HEK293 (cell line): ENCODE data around the gene RAX2.

Experiments used
- CTCF ChIA-PET: fragments of 350-600 bp; formaldehyde crosslinking; extraction: SDS; loops from one replicate; lab custom pipeline; 2021; ENCODE audit warnings: antibody characterized with exemption; lab: Yijun Ruan, JAX
- POLR2A ChIA-PET: fragments of 300-600 bp; formaldehyde crosslinking; extraction: SDS; loops from one replicate; lab custom pipeline; 2020; ENCODE audit warnings: antibody characterized with exemption, inconsistent platforms; lab: Yijun Ruan, JAX
- H3K27ac ChIP-seq: fragments of 200-500 bp; sonication (Bioruptor generic); 2 replicates; pipeline ENCODE4 v1.5.1; 2014; ENCODE audit warnings: low read depth, low read length, control low read depth, inconsistent platforms; ENCODE audit errors: extremely low read depth
- H3K36me3 ChIP-seq, 2 experiments: fragments of 200-500 bp in 1 of 2; sonication (Bioruptor generic) in 1 of 2; 1 replicate in 1 of 2; 2 replicates in 1 of 2; pipeline ENCODE4 v1.5.1; 2014 to 2017; ENCODE audit warnings: inconsistent platforms in 2 of 2, low read length in 2 of 2; ENCODE audit not compliant: control insufficient read depth in 2 of 2, insufficient read depth in 1 of 2
- H3K4me1 ChIP-seq: fragments of 200-500 bp; sonication (Bioruptor generic); 2 replicates; pipeline ENCODE4 v1.5.1; 2014; ENCODE audit warnings: mild to moderate bottlenecking, low read length, inconsistent platforms; ENCODE audit not compliant: control insufficient read depth, insufficient read depth
- H3K4me3 ChIP-seq: 2 replicates; pipeline ENCODE4 v1.5.1; 2011; ENCODE audit warnings: low read depth, mild to moderate bottlenecking, control low read depth, low read length, moderate library complexity
- H3K9me3 ChIP-seq: fragments of 200-500 bp; sonication (Bioruptor generic); 2 replicates; pipeline ENCODE4 v1.5.1; 2014; ENCODE audit warnings: low read depth, low read length, inconsistent platforms; ENCODE audit not compliant: control insufficient read depth, insufficient read depth
- BCL11A ChIP-seq: fragments of 450-650 bp; formaldehyde crosslinking; IDR thresholded peaks from 2 replicates; pipeline ENCODE4 v1.5.1; 2016; ENCODE audit warnings: low read depth, missing biosample characterization, missing genetic modification characterization
- GLI2 ChIP-seq: fragments of 450-650 bp; formaldehyde crosslinking; IDR thresholded peaks from 2 replicates; pipeline ENCODE4; 2017; ENCODE audit warnings: missing biosample characterization, missing genetic modification characterization, low read depth, borderline replicate concordance
- HOXC10 ChIP-seq: sonication (generic); formaldehyde crosslinking; IDR thresholded peaks from 2 replicates; pipeline ENCODE4 v1.8.1; 2023; ENCODE audit warnings: mild to moderate bottlenecking, missing genetic modification reagents
- KLF7 ChIP-seq: fragments of 450-650 bp; formaldehyde crosslinking; IDR thresholded peaks from 2 replicates; pipeline ENCODE4 v1.5.1; 2016; ENCODE audit warnings: missing biosample characterization, missing genetic modification characterization, borderline replicate concordance
- PRDM4 ChIP-seq: fragments of 450-650 bp; formaldehyde crosslinking; IDR thresholded peaks from 2 replicates; pipeline ENCODE4 v1.5.1; 2017; ENCODE audit warnings: missing biosample characterization, missing genetic modification characterization
- SCRT1 ChIP-seq: fragments of 450-650 bp; formaldehyde crosslinking; IDR thresholded peaks from 2 replicates; pipeline ENCODE4 v1.5.1; 2016; ENCODE audit warnings: missing biosample characterization, missing genetic modification characterization, borderline replicate concordance
- SETDB1 ChIP-seq: IDR thresholded peaks from one replicate; pipeline ENCODE4 v1.6.1; 2017; ENCODE audit warnings: mild to moderate bottlenecking, low read length, moderate library complexity, mixed read lengths; ENCODE audit not compliant: insufficient read length
- SP7 ChIP-seq: fragments of 450-650 bp; formaldehyde crosslinking; IDR thresholded peaks from 2 replicates; pipeline ENCODE4 v1.5.1; 2016; ENCODE audit warnings: missing biosample characterization, missing genetic modification characterization
- ZBTB11 ChIP-seq: fragments of 450-650 bp; formaldehyde crosslinking; conservative IDR thresholded peaks from 2 replicates; pipeline ENCODE4 v1.5.1; 2016; ENCODE audit warnings: low read depth, missing biosample characterization, missing genetic modification characterization
- ZFP3 ChIP-seq: fragments of 450-650 bp; formaldehyde crosslinking; IDR thresholded peaks from 2 replicates; pipeline ENCODE4 v1.5.1; 2016; ENCODE audit warnings: low read depth, missing biosample characterization, missing genetic modification characterization
- ZNF140 ChIP-seq: fragments of 450-650 bp; formaldehyde crosslinking; IDR thresholded peaks from 2 replicates; pipeline ENCODE4 v1.5.1; 2016; ENCODE audit warnings: missing biosample characterization, missing genetic modification characterization
- ZNF184 ChIP-seq: fragments of 450-650 bp; IDR thresholded peaks from 2 replicates; pipeline ENCODE4 v1.5.1; 2018; ENCODE audit warnings: missing biosample characterization, mild to moderate bottlenecking, missing genetic modification characterization
- ZNF239 ChIP-seq: fragments of 450-650 bp; formaldehyde crosslinking; IDR thresholded peaks from 2 replicates; pipeline ENCODE4 v1.5.1; 2016; ENCODE audit warnings: missing biosample characterization, missing genetic modification characterization
- ZNF24 ChIP-seq: fragments of 450-650 bp; formaldehyde crosslinking; IDR thresholded peaks from 2 replicates; pipeline ENCODE4 v1.5.1; 2016; ENCODE audit warnings: missing biosample characterization, missing genetic modification characterization
- ZNF394 ChIP-seq: fragments of 450-650 bp; formaldehyde crosslinking; IDR thresholded peaks from 2 replicates; pipeline ENCODE4 v1.5.1; 2016; ENCODE audit warnings: missing biosample characterization, missing genetic modification characterization, mild to moderate bottlenecking, moderate library complexity, borderline replicate concordance
- ZNF623 ChIP-seq: fragments of 450-650 bp; formaldehyde crosslinking; IDR thresholded peaks from 2 replicates; pipeline ENCODE4 v1.5.1; 2016; ENCODE audit warnings: missing biosample characterization, missing genetic modification characterization
- ZNF704 ChIP-seq: fragments of 450-650 bp; formaldehyde crosslinking; IDR thresholded peaks from 2 replicates; pipeline ENCODE4 v1.5.1; 2016; ENCODE audit warnings: missing biosample characterization, missing genetic modification characterization
- ZNF792 ChIP-seq: fragments of 450-650 bp; formaldehyde crosslinking; IDR thresholded peaks from 2 replicates; pipeline ENCODE4 v1.5.1; 2016; ENCODE audit warnings: missing biosample characterization, missing genetic modification characterization
- TF ChIP-seq, protein P1 (sequence below): fragments of 450-650 bp; formaldehyde crosslinking; IDR thresholded peaks from 2 replicates; pipeline ENCODE4 v1.5.1; 2016; ENCODE audit warnings: missing biosample characterization, missing genetic modification characterization, low read depth

RAX2 gene

DNA sequence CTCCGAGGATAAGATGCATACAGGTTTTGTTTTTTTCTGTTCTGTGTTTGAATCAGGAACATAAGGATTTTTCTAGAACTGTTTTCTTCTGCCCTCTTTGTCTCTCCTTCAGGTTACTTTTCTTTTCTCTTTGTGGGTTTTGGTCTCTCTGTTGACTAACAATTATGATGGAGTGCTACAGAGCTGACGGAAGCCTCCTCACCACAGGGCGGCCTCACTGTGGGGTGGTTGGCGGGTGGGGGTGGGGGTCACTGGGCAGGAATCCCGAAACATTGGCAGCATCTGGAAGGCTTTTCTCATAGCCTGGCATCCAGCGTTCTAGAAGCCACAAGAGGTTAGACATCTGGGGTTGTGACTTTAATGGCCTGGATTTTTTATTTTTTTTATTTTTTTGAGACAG is 26.1 kb upstream of the RAX2 start:
- TF ChIP-seq KLF7 (tag by site-specific recombination) (no peak), PRDM4 (tag by site-specific recombination) (no peak), HOXC10 (CRISPR knock-in tag) (no peak), BCL11A (no peak), GLI2 (no peak)
- Histone ChIP-seq H3K4me1 (peaks cover 2% of the 10 kb centered on the region; the same call in 1 of the 2 replicates), H3K27ac (no peak overlapping the region), H3K36me3 (no peaks in the 10 kb centered on the region), H3K4me3 (no peak overlapping the region), H3K9me3 (no peaks in the 10 kb centered on the region)
- ChIA-PET POLR2A (interaction anchor here (1.2 kb wide), 1 partner anchor 36 kb away, joined by 3 read pairs; the partner anchor contains the start of gene MRPL54), CTCF (interaction anchor here (1.1 kb wide), 1 partner anchor 11 kb away, joined by 4 read pairs; no protein-coding TSS in a partner anchor)

GRCh38 chr19:3796358-3796757 is 24.3 kb upstream of the RAX2 start:
- no peaks in the 10 kb centered on the region for H3K9me3 ChIP-seq
- ChIA-PET POLR2A (no interaction called here), CTCF (interaction anchor here (0.6 kb wide), 1 partner anchor 365 kb away, joined by 4 read pairs; no protein-coding TSS in a partner anchor)
- no peak overlapping the region for H3K27ac ChIP-seq
- no peaks in the 10 kb centered on the region for H3K36me3 ChIP-seq
- no peak overlapping the region for H3K4me3 ChIP-seq
- H3K4me1 ChIP-seq, result no peaks in the 10 kb centered on the region; the same call in 1 of the 2 replicates
- no peak for TF ChIP-seq ZNF704 (tag by site-specific recombination)
- TF ChIP-seq SETDB1, result peak; percentile 58
- TF ChIP-seq ZNF792, result no peak

DNA sequence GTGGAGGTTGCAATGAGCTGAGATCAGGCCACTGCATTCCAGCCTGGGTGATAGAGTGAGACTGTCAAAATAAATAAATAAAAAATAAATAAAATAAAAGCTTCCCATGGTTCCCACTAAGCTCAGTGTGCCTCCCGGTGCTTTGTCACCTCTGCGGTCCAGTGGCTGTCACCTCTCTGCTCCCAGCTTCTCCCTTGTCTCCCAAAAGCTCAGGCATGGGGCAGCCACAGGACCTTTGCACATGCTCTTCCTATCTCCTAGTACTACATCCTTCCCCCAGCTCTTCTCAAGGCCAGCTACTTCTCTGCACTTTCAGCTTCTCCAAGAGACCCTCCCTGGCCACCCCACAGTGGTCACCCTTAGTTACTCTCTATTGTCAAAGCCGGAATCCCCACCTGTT is 21.8 kb upstream of the RAX2 start:
- H3K36me3 ChIP-seq, result no peaks in the 10 kb centered on the region
- no peaks in the 10 kb centered on the region for H3K9me3 ChIP-seq
- CTCF ChIA-PET, result interaction anchor here (0.5 to 1.4 kb wide), 6 partner anchors 9 to 659 kb away, joined by 3 to 6 read pairs (median 3); no protein-coding TSS in a partner anchor
- POLR2A ChIA-PET, result interaction anchor here (0.8 kb wide), 1 partner anchor 196 kb away, joined by 4 read pairs; no protein-coding TSS in a partner anchor
- H3K4me3 ChIP-seq, result no peak overlapping the region
- TF ChIP-seq ZNF623, result peak; percentile 97
- no peak for TF ChIP-seq ZNF184 (tag by site-specific recombination)
- TF ChIP-seq ZNF394, result peak; percentile 32; the same call in 1 of the 2 replicates
- no peak overlapping the region for H3K27ac ChIP-seq
- H3K4me1 ChIP-seq, result no peaks in the 10 kb centered on the region

- CTCF ChIA-PET, result interaction anchor here (0.6 kb wide), 1 partner anchor 401 kb away, joined by 3 read pairs; no protein-coding TSS in a partner anchor
- Histone ChIP-seq H3K27ac (no peak overlapping the region), H3K9me3 (no peaks in the 10 kb centered on the region), H3K4me3 (no peak overlapping the region), H3K36me3 (no peaks in the 10 kb centered on the region), H3K4me1 (no peaks in the 10 kb centered on the region)
- POLR2A ChIA-PET, result no interaction called here
- TF ChIP-seq SCRT1 (tag by site-specific recombination) (no peak), SP7 (tag by site-specific recombination) (no peak), ZBTB11 (tag by site-specific recombination) (no peak), ZNF239 (no peak), ZFP3 (tag by site-specific recombination) (no peak), ZNF140 (tag by site-specific recombination) (no peak), ZNF24 (no peak)
- TF ChIP-seq, protein P1, sequence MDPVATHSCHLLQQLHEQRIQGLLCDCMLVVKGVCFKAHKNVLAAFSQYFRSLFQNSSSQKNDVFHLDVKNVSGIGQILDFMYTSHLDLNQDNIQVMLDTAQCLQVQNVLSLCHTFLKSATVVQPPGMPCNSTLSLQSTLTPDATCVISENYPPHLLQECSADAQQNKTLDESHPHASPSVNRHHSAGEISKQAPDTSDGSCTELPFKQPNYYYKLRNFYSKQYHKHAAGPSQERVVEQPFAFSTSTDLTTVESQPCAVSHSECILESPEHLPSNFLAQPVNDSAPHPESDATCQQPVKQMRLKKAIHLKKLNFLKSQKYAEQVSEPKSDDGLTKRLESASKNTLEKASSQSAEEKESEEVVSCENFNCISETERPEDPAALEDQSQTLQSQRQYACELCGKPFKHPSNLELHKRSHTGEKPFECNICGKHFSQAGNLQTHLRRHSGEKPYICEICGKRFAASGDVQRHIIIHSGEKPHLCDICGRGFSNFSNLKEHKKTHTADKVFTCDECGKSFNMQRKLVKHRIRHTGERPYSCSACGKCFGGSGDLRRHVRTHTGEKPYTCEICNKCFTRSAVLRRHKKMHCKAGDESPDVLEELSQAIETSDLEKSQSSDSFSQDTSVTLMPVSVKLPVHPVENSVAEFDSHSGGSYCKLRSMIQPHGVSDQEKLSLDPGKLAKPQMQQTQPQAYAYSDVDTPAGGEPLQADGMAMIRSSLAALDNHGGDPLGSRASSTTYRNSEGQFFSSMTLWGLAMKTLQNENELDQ (tag by site-specific recombination), result no peak
Observed at GRCh38 chr19:3792114-3792513, 20.1 kb upstream of the RAX2 start.
